HG03457 (cell line): ENCODE data around the gene GLI3.

Experiments
- ATAC-seq: cut with Tn5 transposase; IDR thresholded peaks from one replicate; pipeline ENCODE4 v1.9.1; 2021; ENCODE audit warnings: moderate number of reproducible peaks; ENCODE audit not compliant: unreplicated experiment

Gene GLI3

DNA sequence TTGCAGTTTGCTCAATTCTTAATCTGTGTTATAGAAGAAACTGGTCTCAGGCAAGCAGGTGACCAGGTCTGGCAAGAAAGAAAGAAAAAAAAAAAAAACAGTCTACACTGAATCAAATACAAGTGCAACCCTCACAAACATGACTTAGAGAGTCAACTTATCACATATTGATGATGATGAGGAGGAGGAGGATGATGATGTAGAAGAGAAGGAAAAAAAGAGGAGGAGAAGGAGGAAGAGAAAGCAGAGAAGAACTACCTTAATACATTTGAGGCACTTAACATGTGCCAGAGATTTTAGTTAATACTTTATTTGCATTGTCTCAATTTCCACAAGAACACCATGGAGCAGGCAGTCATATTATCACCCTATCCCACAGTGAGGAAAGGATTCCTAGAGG, 91.5 kb downstream of the GLI3 start:
- no peak for ATAC-seq

DNA sequence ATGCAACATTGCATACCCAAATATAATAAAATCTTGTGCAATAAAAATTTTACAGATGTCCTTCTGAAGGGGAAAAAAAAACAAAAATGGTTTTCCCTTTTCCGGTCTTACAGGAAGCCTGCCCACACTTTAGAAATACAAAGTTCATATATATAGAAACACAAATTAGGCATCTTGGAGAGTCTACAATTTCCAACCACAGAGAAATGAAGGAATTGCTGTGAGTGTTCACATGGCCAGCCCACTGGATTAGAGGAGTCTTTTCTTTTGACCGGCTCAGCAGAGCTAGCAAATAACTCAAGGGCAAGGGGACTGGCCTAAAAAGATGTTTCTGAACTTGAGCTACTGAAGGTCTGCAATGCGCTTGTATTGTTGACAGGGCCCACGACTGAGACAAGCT, 92.4 kb downstream of the GLI3 start:
- ATAC-seq, result no peak

DNA sequence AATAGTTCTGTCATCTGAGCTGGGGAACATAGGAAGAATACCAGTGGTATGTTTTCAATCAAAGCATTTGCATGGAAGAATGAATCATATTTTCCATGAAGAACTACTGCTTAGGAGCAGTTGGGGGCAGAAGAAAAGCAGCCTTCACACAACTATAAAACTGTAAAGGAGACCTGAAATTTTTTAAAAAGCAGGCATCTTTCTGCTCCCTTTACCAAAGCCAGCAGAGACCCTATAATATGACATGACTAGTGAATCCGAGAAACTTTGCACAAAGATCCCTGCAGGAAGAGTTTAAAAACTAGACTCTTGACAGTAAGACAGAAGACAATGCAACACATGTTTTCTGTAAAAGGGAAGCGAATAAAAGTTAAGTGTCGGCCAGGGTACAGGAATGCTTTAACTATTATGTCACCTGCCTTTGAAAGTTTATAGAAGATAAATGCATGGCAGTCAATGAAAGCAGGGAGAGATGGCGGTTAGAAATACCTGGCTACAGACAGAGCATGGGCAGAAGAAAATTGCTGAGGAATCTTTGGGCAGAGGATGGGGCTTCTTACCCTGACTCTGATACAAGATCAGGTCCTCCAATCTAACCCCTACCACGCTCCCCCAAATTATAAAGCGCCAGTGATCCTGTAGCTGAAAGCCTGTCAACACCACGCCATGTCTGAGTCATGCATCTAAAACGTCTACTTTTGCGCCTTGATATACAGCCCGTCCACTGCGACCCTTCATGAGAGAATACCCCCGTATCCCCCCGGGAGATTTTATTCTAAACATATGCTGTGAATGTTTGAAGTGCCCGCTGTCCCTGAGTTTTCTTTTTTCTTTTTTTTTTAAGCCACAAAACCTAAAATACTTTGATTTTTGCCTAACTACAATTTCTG, 93.1 kb downstream of the GLI3 start:
- ATAC-seq, result no peak

DNA sequence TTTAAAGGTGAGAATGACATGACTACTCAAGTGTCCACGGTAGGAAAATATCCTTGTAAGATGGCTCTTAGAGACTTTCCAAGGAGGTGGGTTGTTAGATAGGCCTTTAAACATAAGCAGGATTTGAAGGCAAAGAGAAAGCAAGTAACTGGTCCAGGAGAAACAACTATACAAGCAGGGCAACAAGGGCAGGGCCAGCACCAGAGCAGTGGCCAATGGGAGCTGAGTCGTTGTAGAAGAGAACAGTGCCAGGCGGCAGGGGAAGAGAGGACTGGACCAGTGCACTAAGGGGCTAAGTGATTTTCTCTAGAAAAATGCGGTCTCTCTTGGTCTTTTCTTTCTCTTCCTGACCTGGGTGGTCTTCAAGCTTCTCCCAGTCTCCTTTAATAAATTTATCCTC, 94.9 kb downstream of the GLI3 start:
- no peak for ATAC-seq

DNA sequence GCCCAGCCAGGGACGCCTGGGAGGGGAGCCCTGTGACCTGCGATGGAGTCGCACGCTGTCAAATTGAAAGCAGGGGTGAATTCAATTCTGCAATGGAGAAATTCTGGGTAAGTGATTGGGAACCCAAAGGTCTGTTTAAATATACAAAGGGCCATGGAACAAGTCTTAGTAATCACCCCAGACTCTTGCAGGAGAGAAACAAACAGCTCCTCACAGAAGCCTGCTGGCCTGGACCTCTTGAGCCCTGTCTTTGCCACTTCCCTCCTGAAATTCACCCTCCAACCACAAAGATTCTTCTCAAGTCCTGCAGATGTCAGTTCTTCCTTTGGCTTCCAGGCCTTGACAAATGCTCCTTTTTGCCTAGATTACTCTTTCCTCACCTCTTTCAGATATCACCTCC, 97.3 kb downstream of the GLI3 start:
- no peak for ATAC-seq

DNA sequence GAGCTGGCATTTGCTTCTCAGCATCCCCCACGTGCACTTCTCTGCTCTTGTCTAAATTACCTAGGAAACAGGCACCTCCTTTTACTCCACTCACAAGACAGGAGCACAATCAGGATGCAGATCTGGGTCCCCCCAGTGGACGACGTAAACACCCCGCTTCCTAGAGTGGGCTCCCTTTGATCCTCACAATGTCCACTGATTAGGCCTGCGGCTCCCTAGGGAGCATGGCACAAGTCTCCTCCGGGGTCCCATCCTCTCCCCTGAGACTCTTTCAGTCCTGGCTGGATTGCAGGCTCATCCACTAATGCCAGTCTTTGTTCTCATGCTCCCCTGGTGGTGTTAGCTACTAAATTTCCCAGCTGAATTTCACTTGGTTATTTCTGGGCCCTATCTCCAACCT, 98.3 kb downstream of the GLI3 start:
- no peak for ATAC-seq

DNA sequence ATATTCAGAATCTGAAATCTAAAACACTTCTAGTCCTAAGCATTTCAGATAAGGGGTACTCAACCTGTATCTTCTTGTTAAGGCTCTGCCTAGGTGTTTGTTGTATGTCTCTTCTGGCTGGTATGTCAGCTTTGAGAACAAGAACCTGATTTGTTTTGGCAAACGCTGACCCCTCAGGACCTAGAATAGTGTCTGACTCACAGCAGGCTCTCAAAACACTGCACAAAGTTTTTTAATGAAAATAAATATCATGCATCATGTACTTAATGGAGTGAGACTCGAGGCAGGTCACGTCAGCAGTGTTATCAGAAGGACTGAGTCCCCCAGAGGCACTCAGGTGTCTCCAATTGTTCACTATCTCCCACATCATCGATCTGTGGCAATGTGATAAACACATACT, 99.1 kb downstream of the GLI3 start:
- ATAC-seq, result no peak

DNA sequence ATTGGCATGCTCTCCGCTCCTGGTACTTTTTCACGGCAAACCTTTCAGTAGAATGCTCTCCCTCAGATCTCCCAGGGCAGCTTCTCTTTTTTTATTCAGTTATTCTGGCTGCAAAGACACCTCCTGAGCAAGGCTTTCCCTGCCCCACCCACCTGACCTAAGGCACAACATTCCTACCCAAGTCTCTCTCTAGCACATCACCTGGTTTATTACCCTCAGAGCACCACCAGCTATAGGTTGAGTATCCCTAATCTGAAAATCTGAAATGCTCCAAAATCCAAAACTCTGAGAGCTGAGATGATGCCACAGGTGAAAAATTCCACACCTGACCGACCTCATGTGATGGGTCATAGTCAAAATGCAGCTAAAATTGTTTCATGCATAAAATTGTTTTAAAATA, 99.6 kb downstream of the GLI3 start:
- no peak for ATAC-seq

DNA sequence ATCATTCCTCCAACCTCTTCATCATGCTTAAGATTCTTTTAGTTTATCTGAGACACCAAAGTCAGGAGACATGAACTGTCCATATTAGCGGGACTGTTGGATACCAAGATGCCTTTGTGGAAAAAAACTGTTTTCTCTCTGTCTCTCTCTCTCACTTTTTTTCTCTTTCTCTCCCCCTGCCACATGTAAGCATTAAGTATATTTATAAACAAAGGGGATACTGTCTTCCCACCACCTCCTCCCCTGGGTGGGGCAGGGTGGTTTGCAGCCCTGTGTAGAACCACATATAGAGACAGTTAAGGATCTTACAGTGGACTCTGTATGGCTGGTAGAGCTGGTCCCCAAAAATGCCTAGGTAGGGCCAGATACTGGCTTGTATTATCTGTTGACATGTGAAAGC, 101.3 kb downstream of the GLI3 start:
- ATAC-seq, result no peak

DNA sequence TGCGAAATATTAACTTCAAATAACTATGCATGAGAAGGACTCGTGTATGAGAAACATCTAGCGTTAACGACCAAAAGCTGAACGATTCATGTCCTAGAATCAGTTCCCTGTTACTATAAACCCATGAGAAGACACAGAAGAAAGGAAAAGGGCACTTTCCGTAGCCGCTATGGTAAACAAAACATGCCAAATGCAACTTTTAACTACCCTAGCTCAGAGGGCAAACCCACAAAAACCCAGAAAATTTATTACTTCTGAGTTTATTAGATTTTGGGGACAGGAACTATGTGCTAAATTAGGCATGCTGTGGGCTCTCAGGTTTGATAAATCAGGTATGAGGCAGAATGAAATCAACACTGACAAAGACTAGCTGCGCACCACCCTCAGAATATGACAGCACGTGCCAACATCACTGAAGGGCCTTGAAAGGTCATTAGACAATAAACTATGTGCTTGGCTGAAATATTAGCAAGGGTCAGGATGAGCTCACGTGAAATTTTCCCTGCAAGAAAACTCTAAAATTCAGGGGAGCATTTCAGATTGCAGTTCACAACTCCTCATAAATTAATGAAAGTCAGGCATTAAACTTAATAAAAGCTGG, 102.6 kb downstream of the GLI3 start:
- ATAC-seq, result no peak

DNA sequence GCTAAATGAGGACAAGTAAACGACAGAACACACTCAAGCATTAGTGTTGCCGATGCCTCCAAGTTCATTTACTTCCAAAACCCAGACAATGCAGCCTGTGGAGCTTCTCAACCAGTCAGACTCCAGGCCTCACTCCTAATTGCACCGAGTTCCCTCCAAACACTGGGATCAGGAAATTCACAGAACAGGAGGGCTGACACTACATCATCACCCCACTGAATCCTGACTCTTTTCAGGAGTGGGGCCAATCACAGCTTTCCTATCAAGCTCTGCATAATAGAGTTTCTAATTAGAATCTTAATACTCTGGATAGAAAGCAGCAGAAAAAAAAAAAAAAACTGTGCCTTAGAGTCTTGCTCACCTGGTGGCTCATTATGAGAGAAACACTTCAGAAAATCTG, 103.7 kb downstream of the GLI3 start:
- ATAC-seq, result no peak

DNA sequence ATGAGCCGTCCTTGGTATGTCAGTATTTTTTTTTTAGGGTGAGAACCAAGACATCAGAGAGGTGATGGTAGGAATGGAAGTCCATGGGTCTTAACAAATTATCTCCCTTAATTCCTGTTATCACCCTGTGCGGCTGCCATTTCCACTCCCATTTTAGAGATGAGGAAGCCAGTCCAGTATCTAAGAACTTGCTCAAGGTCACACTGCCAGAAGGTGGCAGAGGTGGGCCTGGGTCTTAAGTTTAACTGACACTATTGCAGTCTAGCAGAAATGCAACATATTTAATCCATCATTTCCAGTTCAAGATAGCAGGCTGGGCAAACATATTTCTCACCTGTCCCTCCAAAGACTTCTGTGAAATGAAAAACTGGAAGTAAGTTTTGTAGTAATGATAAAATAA, 108.3 kb downstream of the GLI3 start:
- ATAC-seq, result no peak

DNA sequence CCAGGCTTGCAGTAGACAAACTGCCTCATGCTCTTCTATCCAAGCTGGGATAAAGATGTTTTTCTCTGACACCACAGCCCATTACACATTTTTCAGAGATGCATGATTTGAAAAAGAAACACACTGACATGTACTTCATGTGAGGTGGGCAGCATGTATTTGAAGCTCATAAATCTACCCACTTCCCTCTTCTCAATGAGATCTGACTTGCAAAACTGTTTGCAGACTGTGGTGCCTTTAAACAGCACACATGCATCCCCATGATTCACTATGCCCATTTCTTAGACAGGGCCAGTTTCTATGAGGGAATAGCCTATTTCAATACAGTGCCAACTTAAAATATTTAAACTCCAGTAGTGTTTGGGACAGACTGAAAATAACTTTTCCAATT, 109.8 kb downstream of the GLI3 start:
- ATAC-seq, result no peak

DNA sequence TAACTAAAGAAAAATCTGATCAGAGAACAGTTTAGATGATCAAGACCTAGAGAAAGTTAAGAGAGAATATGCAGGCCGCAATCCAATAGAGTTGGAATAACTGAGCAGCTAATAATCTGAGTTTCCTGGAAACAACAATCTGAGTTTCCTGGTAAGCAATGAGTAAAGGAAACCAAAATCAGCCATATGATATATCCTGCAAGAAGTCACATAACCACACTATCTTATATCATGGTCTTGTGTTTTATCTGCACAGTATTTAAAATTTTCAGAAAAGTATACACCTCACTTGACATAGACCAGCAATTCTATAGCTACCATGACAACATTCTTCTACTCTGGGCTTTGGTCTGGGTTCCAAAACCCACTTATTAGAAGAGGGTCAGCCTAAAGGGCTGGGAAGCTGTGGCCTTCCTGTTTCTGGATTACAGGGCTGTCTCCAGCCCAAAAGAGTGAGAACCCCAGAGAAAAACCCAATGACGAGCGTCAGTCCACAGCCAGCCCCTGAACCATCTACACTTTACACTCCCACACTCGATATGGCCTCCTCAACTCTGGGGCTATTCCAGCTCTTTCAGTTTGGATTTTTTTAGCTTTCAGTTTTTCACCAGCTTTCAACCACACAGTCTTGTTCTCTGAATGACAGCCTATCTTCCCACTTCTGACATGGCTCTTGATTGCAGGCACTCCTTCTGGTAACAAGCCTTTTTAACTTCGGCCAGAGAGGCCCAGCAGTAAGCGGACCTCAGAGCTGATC, 110.4 kb downstream of the GLI3 start:
- ATAC-seq, result no peak

DNA sequence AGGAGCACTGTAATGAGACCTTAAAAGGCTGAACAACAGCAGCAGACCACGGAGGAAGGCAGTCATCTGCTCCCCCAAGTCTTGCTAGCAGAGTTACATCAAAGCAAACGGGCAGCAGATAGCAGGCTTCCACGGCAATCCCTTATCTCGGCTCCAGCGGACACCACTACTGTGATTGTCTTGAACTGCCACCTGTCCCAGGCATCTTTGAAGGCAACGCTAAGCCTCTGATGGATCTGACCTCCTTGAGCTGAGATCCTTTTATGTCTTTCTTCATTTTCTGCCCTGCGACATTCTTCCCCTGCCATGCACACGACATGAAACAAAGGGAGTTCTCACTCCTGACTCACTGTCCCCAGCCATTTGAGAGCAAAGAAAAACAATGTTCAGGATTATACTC, 111.7 kb downstream of the GLI3 start:
- no peak for ATAC-seq

DNA sequence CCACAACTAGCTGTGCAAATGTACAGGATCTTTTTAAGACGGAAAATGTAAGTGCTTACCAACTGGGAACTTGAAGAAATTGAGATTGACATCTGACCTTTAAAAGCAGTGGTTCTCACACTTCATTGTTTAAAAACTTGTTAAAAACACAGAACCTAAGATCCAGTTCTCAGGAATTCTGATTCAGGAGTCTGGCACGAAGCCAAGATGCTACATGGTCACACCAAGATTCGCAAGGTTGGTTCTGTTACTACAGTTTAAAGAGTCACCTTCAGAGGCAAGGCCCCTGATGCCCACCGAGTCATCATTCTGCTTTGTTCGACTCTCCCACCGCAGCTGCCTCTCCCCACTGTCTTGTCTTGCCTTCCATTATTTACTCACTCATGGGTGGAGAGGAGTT, 113.3 kb downstream of the GLI3 start:
- ATAC-seq, result no peak

DNA sequence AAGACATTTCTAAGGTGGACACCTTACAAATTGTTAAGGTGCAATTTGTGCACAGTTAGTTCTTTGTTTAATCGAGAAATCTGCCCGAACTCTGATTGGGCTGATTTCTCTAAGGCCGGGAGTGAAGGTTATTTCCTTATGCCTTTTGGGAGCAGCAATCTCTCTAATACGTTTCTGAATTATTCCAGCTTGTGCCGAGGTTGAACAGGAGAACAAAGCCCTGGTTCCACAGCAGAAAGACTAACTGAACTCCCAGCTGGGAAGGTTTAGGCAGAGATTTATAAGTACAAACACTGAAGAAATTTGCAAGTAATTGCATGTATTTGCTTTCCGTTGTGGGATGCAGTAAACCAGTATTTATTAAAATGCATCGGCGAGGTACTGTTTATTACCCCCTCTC, 116.8 kb downstream of the GLI3 start:
- no peak for ATAC-seq

DNA sequence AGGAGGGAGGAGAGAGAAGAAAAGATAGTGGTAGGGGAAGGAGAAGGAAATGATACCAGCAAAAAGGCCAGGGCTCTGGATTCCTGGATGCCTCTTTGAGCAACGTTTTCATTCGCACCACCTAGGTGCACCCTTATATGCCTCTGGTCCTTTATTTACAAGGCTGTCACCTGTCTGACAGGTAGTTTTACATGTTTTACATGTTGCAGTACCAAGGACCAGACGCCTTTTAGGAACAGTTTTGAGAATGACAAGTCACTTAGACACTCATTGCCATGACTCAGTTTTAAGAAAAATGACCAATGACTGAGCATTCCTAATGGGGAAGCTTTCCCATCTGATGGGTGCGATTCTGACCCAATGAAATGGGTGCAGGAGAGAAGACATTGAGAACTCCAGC, 119.8 kb downstream of the GLI3 start:
- no peak for ATAC-seq

DNA sequence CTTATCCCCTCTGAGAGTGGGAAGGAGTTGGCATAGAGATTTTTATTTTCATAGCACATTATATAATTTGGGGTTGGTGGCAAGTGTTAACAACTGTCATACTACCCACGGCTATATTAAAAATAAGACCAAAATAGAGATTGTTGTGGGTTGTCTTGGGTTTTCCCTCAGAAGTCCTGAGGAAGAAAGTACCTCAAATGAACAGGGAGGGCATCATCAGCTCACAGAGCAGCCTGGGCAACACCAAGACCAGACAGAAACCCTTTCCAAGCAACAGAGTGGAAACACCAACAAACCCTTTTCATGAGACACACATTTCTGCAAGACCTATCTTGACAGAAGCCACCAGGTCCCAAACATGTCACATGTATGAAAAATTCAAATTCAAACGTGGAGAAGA, 121.2 kb downstream of the GLI3 start:
- ATAC-seq, result no peak

DNA sequence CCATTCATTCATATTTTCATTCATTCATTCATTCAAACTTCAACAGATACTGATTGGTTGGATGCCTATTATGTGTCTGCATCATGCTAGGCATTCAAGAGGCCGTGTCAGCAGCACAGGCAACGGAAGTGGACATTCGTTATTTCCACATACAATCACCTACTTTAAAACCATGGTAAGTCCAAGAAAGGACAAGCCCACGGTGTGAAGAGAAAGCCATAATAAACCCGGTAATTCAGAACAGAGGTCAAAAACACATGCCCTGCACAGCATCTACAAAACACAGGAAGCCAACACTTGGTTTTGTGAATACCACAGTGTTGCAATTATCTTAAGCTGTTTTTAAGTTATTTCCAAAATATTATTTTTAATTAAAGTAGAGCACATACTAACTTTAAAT, 126.7 kb downstream of the GLI3 start:
- ATAC-seq, result no peak

DNA sequence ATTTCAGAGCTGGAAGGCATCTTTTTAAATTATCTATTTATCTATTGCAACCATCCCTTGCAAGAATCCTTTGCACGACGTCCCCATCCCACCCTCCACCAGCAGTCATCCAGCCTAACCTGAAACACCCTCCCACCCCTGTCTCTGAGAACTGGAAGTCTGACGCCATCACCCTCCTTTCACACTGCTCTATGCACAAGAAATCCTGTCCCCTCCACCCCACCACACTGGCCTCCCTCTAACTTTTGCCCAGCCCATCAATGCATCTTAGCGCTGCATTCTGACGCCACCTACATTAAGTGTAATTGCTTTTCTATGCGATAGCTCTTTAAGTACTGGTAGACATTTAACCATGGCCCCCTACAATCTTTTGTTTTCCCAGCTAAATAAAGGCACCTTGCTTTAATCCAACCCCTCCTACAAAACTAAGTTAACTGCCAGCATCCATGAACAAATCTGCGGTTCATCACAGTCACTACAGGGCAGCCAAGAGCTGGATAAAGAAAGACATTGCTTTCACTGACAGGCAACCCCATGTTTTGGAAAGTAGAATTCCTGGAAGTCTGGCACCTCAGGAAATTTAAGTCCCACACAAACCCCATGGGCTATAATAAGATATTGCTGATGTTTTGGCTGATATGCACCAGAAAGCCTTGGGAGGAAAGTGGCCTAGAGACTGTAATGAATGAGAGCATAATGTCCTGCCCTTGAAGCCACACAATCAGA, 128.0 kb downstream of the GLI3 start:
- no peak for ATAC-seq
